H9 (cell line): ENCODE measurements around the gene PTBP2. TPM values are rescaled to one million over a fixed set of nuclear protein-coding genes. Genes with fewer than 3 reads are reported as not detected.

Source experiments
- DNase-seq: peaks from one replicate; pipeline ENCODE4 v3.0.0-alpha.2; 2017
- H2AFZ ChIP-seq: one replicate; pipeline ENCODE4 v1.6.1; 2013; ENCODE audit warnings: mild to moderate bottlenecking, low read length, control low read depth, moderate library complexity
- H2AK5ac ChIP-seq: 2 replicates; pipeline ENCODE4 v1.6.1; 2013; ENCODE audit warnings: low read length, control low read depth, mixed read lengths; ENCODE audit not compliant: insufficient read length
- H2BK120ac ChIP-seq: one replicate; pipeline ENCODE4 v1.6.1; 2013; ENCODE audit warnings: low read depth, mild to moderate bottlenecking, low read length, control low read depth, inconsistent platforms; ENCODE audit not compliant: poor library complexity, severe bottlenecking
- H2BK12ac ChIP-seq: 2 replicates; pipeline ENCODE4 v1.6.1; 2013; ENCODE audit warnings: low read length, control low read depth, mixed read lengths, low read depth; ENCODE audit not compliant: insufficient read length
- H2BK15ac ChIP-seq: 2 replicates; pipeline ENCODE4 v1.6.1; 2013; ENCODE audit warnings: low read depth, low read length, control low read depth
- H2BK20ac ChIP-seq: one replicate; pipeline ENCODE4 v1.6.1; 2013; ENCODE audit warnings: low read depth, mild to moderate bottlenecking, low read length, control low read depth, inconsistent platforms; ENCODE audit not compliant: poor library complexity, severe bottlenecking
- H2BK5ac ChIP-seq: 2 replicates; pipeline ENCODE4 v1.6.1; 2013; ENCODE audit warnings: low read length, control low read depth, mixed read lengths; ENCODE audit not compliant: insufficient read length
- H3K14ac ChIP-seq: 2 replicates; pipeline ENCODE4 v1.6.1; 2013; ENCODE audit warnings: low read length, control low read depth; ENCODE audit not compliant: insufficient read depth
- H3K18ac ChIP-seq: 2 replicates; pipeline ENCODE4 v1.6.1; 2013; ENCODE audit warnings: low read depth, mild to moderate bottlenecking, mixed read lengths, low read length, control low read depth; ENCODE audit not compliant: insufficient read length
- H3K23ac ChIP-seq: 2 replicates; pipeline ENCODE4 v1.6.1; 2013; ENCODE audit warnings: low read length, control low read depth, mixed read lengths, low read depth; ENCODE audit not compliant: insufficient read length
- H3K23me2 ChIP-seq: 2 replicates; pipeline ENCODE4 v1.6.1; 2013; ENCODE audit warnings: low read depth, mild to moderate bottlenecking, mixed read lengths, low read length, control low read depth; ENCODE audit not compliant: insufficient read length, poor library complexity, severe bottlenecking
- H3K27ac ChIP-seq: 2 replicates; pipeline ENCODE4 v1.5.1; 2013; ENCODE audit warnings: low read length, control low read depth, mixed read lengths, low read depth; ENCODE audit not compliant: insufficient read length
- H3K27me3 ChIP-seq: 2 replicates; pipeline ENCODE4 v1.6.1; 2013; ENCODE audit warnings: low read length, control low read depth, inconsistent platforms; ENCODE audit not compliant: insufficient read depth
- H3K4ac ChIP-seq: 2 replicates; pipeline ENCODE4 v1.6.1; 2013; ENCODE audit warnings: low read depth, mild to moderate bottlenecking, control low read depth, inconsistent platforms, low read length, moderate library complexity
- H3K4me1 ChIP-seq: 2 replicates; pipeline ENCODE4 v1.6.1; 2013; ENCODE audit warnings: low read length, control low read depth, inconsistent platforms; ENCODE audit not compliant: insufficient read depth
- H3K4me2 ChIP-seq: 2 replicates; pipeline ENCODE4 v1.6.1; 2013; ENCODE audit warnings: low read length, control low read depth, mixed read lengths; ENCODE audit not compliant: insufficient read length, insufficient read depth
- H3K56ac ChIP-seq: 2 replicates; pipeline ENCODE4 v1.6.1; 2013; ENCODE audit warnings: low read depth, mild to moderate bottlenecking, mixed read lengths, low read length, control low read depth; ENCODE audit not compliant: insufficient read length
- H3K79me1 ChIP-seq: 2 replicates; pipeline ENCODE4 v1.6.1; 2013; ENCODE audit warnings: low read depth, mild to moderate bottlenecking, moderate library complexity, low read length, control low read depth, inconsistent platforms; ENCODE audit not compliant: insufficient read depth, poor library complexity, severe bottlenecking
- H3K79me2 ChIP-seq: 2 replicates; pipeline ENCODE4 v1.6.1; 2013; ENCODE audit warnings: low read length, control low read depth, inconsistent platforms; ENCODE audit not compliant: insufficient read depth
- H3K9ac ChIP-seq: 2 replicates; pipeline ENCODE4 v1.6.1; 2013; ENCODE audit warnings: low read length, control low read depth, mixed read lengths; ENCODE audit not compliant: insufficient read length; ENCODE audit errors: extremely low read depth
- H3K9me3 ChIP-seq: one replicate; pipeline ENCODE4 v1.6.1; 2013; ENCODE audit warnings: low read depth, low read length, inconsistent platforms; ENCODE audit not compliant: control insufficient read depth
- H3T11ph ChIP-seq: one replicate; pipeline ENCODE4 v1.6.1; 2013; ENCODE audit warnings: mild to moderate bottlenecking, low read length, control low read depth, inconsistent platforms
- H4K20me1 ChIP-seq: one replicate; pipeline ENCODE4 v1.6.1; 2013; ENCODE audit not compliant: control insufficient read depth, insufficient read length, insufficient read depth
- H4K5ac ChIP-seq: 2 replicates; pipeline ENCODE4 v1.6.1; 2013; ENCODE audit warnings: low read depth, mild to moderate bottlenecking, mixed read lengths, low read length, control low read depth; ENCODE audit not compliant: insufficient read length
- H4K8ac ChIP-seq: replicated peaks from 2 replicates; pipeline ENCODE4 v1.6.1; 2013; ENCODE audit warnings: low read length, control low read depth, mixed read lengths, low read depth; ENCODE audit not compliant: insufficient read length
- H4K91ac ChIP-seq: 2 replicates; pipeline ENCODE4 v1.6.1; 2013; ENCODE audit warnings: low read depth, mild to moderate bottlenecking, moderate library complexity, mixed read lengths, low read length, control low read depth; ENCODE audit not compliant: insufficient read length
- H3K27ac Mint-ChIP-seq, 3 experiments: 2 replicates in 2 of 3; 3 replicates in 1 of 3; pipeline ENCODE4 v1.8.0; 2020 to 2021; ENCODE audit warnings: mixed read lengths in 3 of 3, mild to moderate bottlenecking in 1 of 3, moderate library complexity in 1 of 3
- H3K27me3 Mint-ChIP-seq: 2 replicates; pipeline ENCODE4 v1.8.0; 2021; ENCODE audit warnings: low read depth, mild to moderate bottlenecking, moderate library complexity, mixed read lengths
- H3K36me3 Mint-ChIP-seq, 3 experiments: 2 replicates in 2 of 3; 3 replicates in 1 of 3; pipeline ENCODE4 v1.8.0; 2020 to 2021; ENCODE audit warnings: low read depth in 3 of 3, mixed read lengths in 3 of 3; ENCODE audit not compliant: insufficient read depth in 1 of 3
- H3K4me1 Mint-ChIP-seq, 2 experiments: 2 replicates each; pipeline ENCODE4 v1.8.0; 2020; ENCODE audit warnings: mixed read lengths in 2 of 2
- H3K4me3 Mint-ChIP-seq, 2 experiments: 2 replicates in 1 of 2; 3 replicates in 1 of 2; pipeline ENCODE4 v1.8.0; 2020 to 2021; ENCODE audit warnings: mild to moderate bottlenecking in 2 of 2, mixed read lengths in 2 of 2, moderate library complexity in 1 of 2
- H3K9me3 Mint-ChIP-seq, 2 experiments: 2 replicates in 1 of 2; 3 replicates in 1 of 2; pipeline ENCODE4 v1.8.0; 2020; ENCODE audit warnings: mild to moderate bottlenecking in 2 of 2, mixed read lengths in 2 of 2, moderate library complexity in 1 of 2
- CTCF ChIP-seq: fragments of 200-600 bp; sonication (generic); conservative IDR thresholded peaks from 3 replicates; pipeline ENCODE4 v1.8.0; 2021; ENCODE audit warnings: antibody characterized with exemption, mild to moderate bottlenecking
- WGBS: extraction: QIAGEN DNeasy Blood & Tissue Kit; methylation state at CpG from one replicate; pipeline ENCODE4 v1.1.7; 2013; ENCODE audit warnings: missing lambda C conversion rate, low lambda C conversion rate, mixed read lengths; ENCODE audit not compliant: insufficient read length; ENCODE audit errors: extremely low coverage; 5-methylcytosine and 5-hydroxymethylcytosine counted together
- total RNA-seq: library from RNA; stranded (reverse); gene quantifications from 2 replicates; pipeline ENCODE4 v1.2.1, GENCODE V29; 2021

Gene PTBP2
- total RNA-seq, 1 experiment from 2014 or later = 75.4 TPM

- Histone ChIP-seq H3K79me2 (peaks cover 13% of the 10 kb centered on the region; the same call in 1 of the 2 replicates), H3K4me1 (no peaks in the 10 kb centered on the region; the same call in 1 of the 2 replicates), H4K20me1 (no peaks in the 10 kb centered on the region), H2BK5ac (no peak overlapping the region), H3K23ac (no peak overlapping the region), H2BK15ac (no peak overlapping the region), H3K79me1 (no peaks in the 10 kb centered on the region), H3T11ph (no peak overlapping the region), H3K56ac (no peak overlapping the region), H2BK20ac (no peak overlapping the region), H3K27ac (no peak overlapping the region), H2AFZ (no peak overlapping the region), H3K9ac (no peak overlapping the region), H3K18ac (no peak overlapping the region), H3K4me2 (no peak overlapping the region), H2AK5ac (no peak overlapping the region), H4K5ac (no peak overlapping the region), H4K8ac (no peak overlapping the region), H4K91ac (no peak overlapping the region), H3K27me3 (no peaks in the 10 kb centered on the region), H3K4ac (no peak overlapping the region), H2BK12ac (no peak overlapping the region), H3K9me3 (no peaks in the 10 kb centered on the region), H3K14ac (no peak overlapping the region), H2BK120ac (no peak overlapping the region), H3K23me2 (no peaks in the 10 kb centered on the region)
- H3K27ac Mint-ChIP-seq = no peak overlapping the region
- no peaks in the 10 kb centered on the region for H3K27me3 Mint-ChIP-seq
- H3K9me3 Mint-ChIP-seq = peaks cover 26 to 38% of the 10 kb centered on the region in 2 experiments; a peak in 4 of 5 replicates
- no CpG with 5 or more reads among the region's 2 CpGs for WGBS
- no peak for TF ChIP-seq CTCF
- peaks cover 69 to 76% (median 72%) of the 10 kb centered on the region in 3 experiments for H3K36me3 Mint-ChIP-seq
- H3K4me1 Mint-ChIP-seq = peaks cover 20 to 21% of the 10 kb centered on the region in 2 experiments
- DNase-seq = no peak
- no peak overlapping the region for H3K4me3 Mint-ChIP-seq
Observed at GRCh38 chr1:96752394-96752793, 30.8 kb downstream of the PTBP2 start.
